ENCODE results near the gene MYPOP.

Gene MYPOP, protein sequence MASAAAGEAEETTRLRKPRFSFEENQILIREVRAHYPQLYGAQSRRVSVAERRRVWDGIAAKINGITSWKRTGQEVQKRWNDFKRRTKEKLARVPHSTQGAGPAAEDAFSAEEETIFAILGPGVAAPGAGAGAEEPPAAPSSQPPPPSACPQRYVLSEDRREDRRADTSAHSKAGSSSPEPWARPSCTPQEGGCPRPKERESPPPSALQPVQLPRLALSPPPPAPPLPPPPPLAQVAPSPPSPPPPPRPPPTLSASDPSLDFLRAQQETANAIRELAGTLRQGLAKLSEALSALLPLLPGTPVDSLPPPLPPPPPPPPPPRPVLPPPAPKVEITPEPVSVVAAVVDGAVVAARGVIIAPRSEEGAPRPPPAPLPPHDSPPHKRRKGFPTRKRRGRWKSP

GRCh38 chr19:45901912-45902650, at the start of gene MYPOP:
TSS of gene MYPOP (minus strand) at chr19:45902613. CDS start at chr19:45901773, 840 bp downstream.
- DNase-seq, result no peak

DNA sequence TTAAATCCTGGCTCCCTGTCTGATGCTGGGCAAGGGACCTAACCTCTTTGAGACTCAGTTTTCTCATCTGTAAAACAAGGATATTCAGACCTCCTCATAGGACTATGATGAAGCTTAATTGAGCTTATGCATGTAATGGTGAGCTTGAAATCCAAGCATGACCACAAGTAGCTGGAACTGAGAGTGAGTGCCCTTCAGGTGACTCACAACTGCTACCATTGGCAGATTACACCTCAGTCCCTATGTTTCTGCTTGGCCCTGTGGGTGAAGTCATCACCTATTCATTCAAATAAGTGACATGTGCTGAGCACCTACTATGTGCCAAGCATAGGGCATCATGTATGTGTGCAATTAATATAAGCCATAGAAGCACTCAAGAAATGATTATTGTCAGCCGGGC, 45.5 kb upstream of the MYPOP start:
- DNase-seq, result no peak

- no peak for DNase-seq
Observed at GRCh38 chr19:45940515-45940805, 38.0 kb upstream of the MYPOP start.

GRCh38 chr19:45939792-45940514, 37.5 kb upstream of the MYPOP start:
- DNase-seq, result no peak

GRCh38 chr19:45938733-45939319, 36.4 kb upstream of the MYPOP start:
- DNase-seq, result no peak

GRCh38 chr19:45935267-45935666, 32.9 kb upstream of the MYPOP start:
- DNase-seq, result no peak

GRCh38 chr19:45934551-45935230, 32.3 kb upstream of the MYPOP start:
- no peak for DNase-seq

GRCh38 chr19:45933759-45934158, 31.3 kb upstream of the MYPOP start:
- no peak for DNase-seq

DNA sequence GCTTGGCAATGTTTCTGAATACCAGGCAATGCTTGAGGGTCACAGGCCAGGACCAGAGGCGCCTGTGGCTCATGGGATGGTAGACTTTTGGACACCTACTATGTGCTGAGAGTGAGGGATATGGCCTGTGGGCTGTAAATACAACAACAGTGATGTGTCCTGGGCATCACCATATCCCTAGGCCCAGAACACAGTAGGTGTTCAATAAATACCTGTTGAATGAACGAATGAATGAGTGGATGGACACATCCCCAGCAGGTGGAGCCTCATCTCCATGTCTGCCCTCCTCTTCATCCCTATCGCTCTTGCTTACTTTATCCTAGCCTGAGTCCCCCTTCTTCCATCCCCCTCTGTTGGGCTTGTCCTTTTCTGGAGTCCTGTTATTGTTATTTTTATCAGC, 28.6 kb upstream of the MYPOP start:
- no peak for DNase-seq

GRCh38 chr19:45929247-45929646, 26.8 kb upstream of the MYPOP start:
- no peak for DNase-seq

- DNase-seq, result peak; percentile 86
Observed at GRCh38 chr19:45927565-45928261, 25.3 kb upstream of the MYPOP start.

- no peak for DNase-seq
Observed at GRCh38 chr19:45924891-45925447, 22.6 kb upstream of the MYPOP start.

GRCh38 chr19:45922281-45922680, 19.9 kb upstream of the MYPOP start:
- DNase-seq, result no peak

DNA sequence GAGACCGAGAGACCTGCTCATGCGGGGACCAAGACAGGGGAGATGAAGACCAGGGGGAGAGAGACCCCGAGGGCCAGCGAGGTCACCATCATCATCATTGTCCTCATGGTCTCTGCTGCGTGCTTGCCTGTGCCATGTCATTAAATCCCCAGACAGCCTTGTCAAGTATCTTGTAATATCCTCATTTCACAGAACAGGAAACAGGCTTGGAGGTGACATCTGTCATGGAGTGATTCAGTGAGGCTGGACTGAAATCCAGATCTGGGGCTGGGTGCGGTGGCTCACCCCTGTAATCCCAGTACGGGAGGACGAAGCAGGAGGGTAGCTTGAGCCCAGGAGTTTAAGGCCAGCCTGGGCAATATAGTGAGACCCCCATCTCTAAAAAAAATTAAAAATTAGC, 18.0 kb upstream of the MYPOP start:
- DNase-seq, result no peak

DNA sequence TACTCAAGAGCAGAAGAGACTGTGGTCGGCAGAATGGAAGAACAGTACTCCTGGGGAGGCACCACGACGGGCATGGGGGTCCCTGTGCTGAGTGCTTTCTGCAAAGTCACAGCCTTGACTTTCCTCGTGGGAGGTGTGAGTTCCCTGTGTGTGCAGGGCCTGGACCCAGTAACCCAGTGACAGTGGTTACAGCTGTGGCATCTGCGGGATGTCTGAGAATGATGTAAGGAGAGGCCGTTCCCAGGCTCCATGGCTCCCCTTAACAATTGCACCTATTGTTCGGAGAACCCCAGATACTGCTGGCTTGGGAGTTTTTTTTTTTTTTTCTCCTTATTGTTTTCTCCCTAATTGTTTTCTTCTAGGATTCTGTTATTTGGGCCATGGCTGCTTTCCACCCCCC, 17.3 kb upstream of the MYPOP start:
- no peak for DNase-seq

GRCh38 chr19:45918721-45919120, 16.3 kb upstream of the MYPOP start:
- no peak for DNase-seq

GRCh38 chr19:45917421-45918091, 15.1 kb upstream of the MYPOP start:
- DNase-seq, result no peak

- no peak for DNase-seq
Observed at GRCh38 chr19:45913874-45914830, 11.7 kb upstream of the MYPOP start, which contains the start of gene NANOS2. TSS of gene NANOS2 (minus strand) at chr19:45914778. CDS start at chr19:45914693, 85 bp downstream.

GRCh38 chr19:45911291-45911690, 8.9 kb upstream of the MYPOP start:
- no peak for DNase-seq

GRCh38 chr19:45908956-45909355, 6.5 kb upstream of the MYPOP start:
- DNase-seq, result no peak
